Hepatocyte (in vitro differentiated cells): ENCODE measurements around the gene PDIA6.
A peak's percentile ranks its signal among the peaks of the same experiment; 100 is the strongest.

Source experiments
- CTCF ChIP-seq: fragments of 200-600 bp; sonication (generic); IDR thresholded peaks from 2 replicates; pipeline ENCODE4 v1.5.1; 2016; ENCODE audit warnings: antibody characterized with exemption, mild to moderate bottlenecking; ENCODE audit not compliant: poor library complexity
- EZH2phosphoT487 ChIP-seq: fragments of 200-600 bp; sonication (generic); IDR thresholded peaks from one replicate; pipeline ENCODE4 v1.6.1; 2018; ENCODE audit warnings: antibody characterized with exemption, mild to moderate bottlenecking, low read depth, moderate library complexity; ENCODE audit not compliant: unreplicated experiment, severe bottlenecking

DNA sequence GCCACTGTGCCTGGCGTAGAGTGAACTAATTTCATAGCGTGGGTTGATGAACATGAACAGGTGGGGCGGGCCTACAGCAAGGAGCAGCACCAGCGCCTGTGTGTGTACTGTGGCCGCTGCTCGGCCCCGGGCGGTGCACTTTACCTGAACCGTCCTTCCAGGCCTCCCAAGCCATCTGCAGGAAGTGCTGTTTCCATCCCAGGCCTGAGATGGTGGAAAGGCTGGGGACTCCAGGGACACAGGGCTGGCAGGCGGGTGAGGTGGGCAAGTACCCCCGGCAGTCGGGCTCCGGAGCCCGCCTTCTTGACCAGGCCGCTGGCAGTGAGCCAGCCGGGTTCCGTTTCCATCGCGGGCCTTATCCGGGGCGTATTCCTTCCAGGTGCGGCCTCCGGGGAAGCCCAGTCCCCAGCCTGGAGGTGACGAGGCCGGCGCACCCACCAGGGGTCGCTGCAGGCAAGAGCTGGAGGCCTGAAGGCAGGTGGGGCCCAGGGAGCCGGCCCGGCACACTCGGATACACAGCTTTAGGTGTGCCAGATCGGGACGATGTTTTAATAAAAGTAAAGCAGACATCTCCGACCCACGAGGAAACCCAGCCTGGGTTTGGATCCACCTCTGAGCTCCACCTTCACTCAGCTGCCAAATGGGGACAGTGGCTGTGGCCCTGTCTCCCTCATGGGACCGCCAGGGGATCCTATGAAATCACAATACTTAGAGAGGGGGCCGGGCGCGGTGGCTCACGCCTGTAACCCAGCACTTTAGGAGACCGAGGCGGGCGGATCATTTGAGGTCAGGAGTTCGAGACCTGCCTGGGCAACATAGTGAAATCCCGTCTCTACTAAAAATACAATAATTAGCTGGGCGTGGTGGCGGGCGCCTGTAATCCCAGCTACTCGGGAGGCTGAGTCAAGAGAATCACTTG, 22.7 kb upstream of the PDIA6 start:
- TF ChIP-seq CTCF (peak; percentile 87), EZH2phosphoT487 (no peak)
